Mucosa of gallbladder (tissue), 1 donor: Measurements from ENCODE around the gene EFNA2. TPM values are rescaled to one million over a fixed set of nuclear protein-coding genes. Genes with fewer than 3 reads are reported as not detected.

ENCODE experiments used
- DNase-seq: peaks from one replicate; pipeline ENCODE4 v3.0.0-alpha.2; 2020; ENCODE audit warnings: low spot score
- total RNA-seq: library from RNA; stranded (reverse); gene quantifications from one replicate; pipeline ENCODE4 v1.2.1, GENCODE V29; 2021
- donor health status: DM: no; HTN: no; CAD: no.

Gene EFNA2
- total RNA-seq, 1 donor from 2014 or later = 8.4 TPM

- no peak for DNase-seq
Observed at GRCh38 chr19:1284293-1284978, 1.2 kb upstream of the EFNA2 start.

GRCh38 chr19:1284979-1285736 lies 515 bp upstream of the EFNA2 start:
- no peak for DNase-seq

GRCh38 chr19:1286487-1287353 lies 1.0 kb downstream of the EFNA2 start:
- DNase-seq = no peak

- DNase-seq = no peak
Observed at GRCh38 chr19:1287354-1288225, 1.9 kb downstream of the EFNA2 start.

- no peak for DNase-seq
Observed at GRCh38 chr19:1288226-1288612, 2.5 kb downstream of the EFNA2 start.

- DNase-seq = no peak
Observed at GRCh38 chr19:1288833-1289685, 3.4 kb downstream of the EFNA2 start.

- DNase-seq = no peak
Observed at GRCh38 chr19:1289686-1290025, 4.0 kb downstream of the EFNA2 start.

- no peak for DNase-seq
Observed at GRCh38 chr19:1290196-1290702, 4.6 kb downstream of the EFNA2 start.

- no peak for DNase-seq
Observed at GRCh38 chr19:1290703-1291651, 5.3 kb downstream of the EFNA2 start.

GRCh38 chr19:1291761-1292418 lies 6.2 kb downstream of the EFNA2 start:
- no peak for DNase-seq

GRCh38 chr19:1292419-1293151 lies 6.9 kb downstream of the EFNA2 start:
- DNase-seq = no peak

GRCh38 chr19:1293782-1294604 lies 8.3 kb downstream of the EFNA2 start:
- no peak for DNase-seq

- DNase-seq = no peak
Observed at GRCh38 chr19:1294688-1295087, 9.0 kb downstream of the EFNA2 start.

- DNase-seq = no peak
Observed at GRCh38 chr19:1295169-1296012, 9.7 kb downstream of the EFNA2 start.

GRCh38 chr19:1296078-1296477 lies 10.4 kb downstream of the EFNA2 start:
- no peak for DNase-seq
